ENCODE measurements around the gene HRCT1.

HRCT1 gene

DNA sequence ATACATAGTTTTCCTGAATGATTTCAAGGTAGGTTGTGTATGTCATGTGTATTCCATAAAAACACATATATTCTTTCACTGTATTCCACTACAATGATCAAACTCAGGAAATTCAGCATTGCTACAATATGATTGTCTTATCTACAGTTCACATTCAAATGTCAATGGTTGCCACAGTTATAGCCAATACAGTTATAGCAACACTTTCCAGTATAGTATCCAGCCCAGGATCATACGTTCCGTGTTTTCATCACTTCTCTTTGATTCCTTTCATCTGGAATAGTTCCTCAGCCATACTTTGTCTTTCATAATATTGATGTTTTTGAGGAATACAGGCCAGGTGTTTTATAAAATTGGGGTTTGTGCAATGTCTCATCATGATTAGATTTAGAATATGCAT is 42.4 kb downstream of the HRCT1 start:
- in situ Hi-C loops (cut with HindIII; ENCODE audit: low sequenced_read_pairs), result no loop called here
- TF ChIP-seq, protein P1, sequence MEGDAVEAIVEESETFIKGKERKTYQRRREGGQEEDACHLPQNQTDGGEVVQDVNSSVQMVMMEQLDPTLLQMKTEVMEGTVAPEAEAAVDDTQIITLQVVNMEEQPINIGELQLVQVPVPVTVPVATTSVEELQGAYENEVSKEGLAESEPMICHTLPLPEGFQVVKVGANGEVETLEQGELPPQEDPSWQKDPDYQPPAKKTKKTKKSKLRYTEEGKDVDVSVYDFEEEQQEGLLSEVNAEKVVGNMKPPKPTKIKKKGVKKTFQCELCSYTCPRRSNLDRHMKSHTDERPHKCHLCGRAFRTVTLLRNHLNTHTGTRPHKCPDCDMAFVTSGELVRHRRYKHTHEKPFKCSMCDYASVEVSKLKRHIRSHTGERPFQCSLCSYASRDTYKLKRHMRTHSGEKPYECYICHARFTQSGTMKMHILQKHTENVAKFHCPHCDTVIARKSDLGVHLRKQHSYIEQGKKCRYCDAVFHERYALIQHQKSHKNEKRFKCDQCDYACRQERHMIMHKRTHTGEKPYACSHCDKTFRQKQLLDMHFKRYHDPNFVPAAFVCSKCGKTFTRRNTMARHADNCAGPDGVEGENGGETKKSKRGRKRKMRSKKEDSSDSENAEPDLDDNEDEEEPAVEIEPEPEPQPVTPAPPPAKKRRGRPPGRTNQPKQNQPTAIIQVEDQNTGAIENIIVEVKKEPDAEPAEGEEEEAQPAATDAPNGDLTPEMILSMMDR (IDR thresholded peaks at IDR 0.05; ENCODE audit: low read depth, low read length), result no peak

DNA sequence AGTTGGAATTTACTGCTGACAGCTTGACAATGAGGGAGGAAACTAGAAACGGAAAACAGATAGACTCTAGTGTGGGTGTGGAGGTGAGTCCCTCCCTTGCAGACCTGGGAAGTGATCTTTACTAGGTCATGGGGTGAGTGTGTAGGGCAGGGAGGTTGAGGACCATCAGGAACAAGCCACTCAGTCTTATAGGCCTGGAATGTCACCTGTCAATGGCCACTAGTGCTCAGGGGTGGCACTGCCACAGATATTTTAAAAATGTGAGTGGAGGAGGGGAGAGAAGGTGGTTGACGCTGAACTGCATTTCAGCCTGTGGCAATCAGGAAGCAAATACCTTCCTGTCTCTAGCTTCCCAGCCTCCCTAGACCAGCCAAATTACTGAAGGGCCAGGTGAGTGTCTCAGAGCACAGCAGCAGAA is 42.9 kb downstream of the HRCT1 start:
- DNase-seq (ENCODE audit: low read depth, low spot score), result no peak
- in situ Hi-C loops (cut with HindIII; ENCODE audit: low sequenced_read_pairs), result no loop called here
- no peak overlapping the region for H3K4me3 ChIP-seq (ENCODE audit: low read depth, low read length)

More for the DNA sequence above, 42.4 kb downstream of the HRCT1 start:
- H3K4me3 ChIP-seq (ENCODE audit: low read depth, low read length), result no peak overlapping the region
- no peak for DNase-seq (ENCODE audit: low read depth, low spot score)

DNA sequence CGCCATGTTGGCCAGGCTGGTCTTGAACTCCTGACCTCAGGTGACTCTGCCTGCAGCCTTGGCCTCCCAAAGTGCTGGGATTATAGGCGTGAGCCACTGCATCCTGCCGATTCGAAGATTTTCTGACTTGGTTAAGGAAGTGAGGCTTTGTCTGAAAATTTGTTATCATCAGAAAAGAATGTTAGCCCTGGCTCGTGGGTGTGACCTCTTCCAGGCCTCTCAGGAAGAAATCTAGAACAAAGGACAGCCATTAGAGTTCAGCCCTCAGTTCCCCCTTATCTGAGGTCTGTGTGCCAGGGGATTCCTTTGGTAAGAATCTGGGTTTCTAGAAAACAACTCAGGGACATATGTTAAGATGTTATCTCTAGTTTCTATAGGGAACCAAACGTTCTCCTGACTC is 45.7 kb downstream of the HRCT1 start:
- in situ Hi-C loops (cut with HindIII; ENCODE audit: low sequenced_read_pairs), result no loop called here
- H3K4me3 ChIP-seq (ENCODE audit: low read depth, low read length), result no peak overlapping the region
- peak; percentile 44 for DNase-seq (ENCODE audit: low read depth, low spot score)
- TF ChIP-seq, protein P1 (IDR thresholded peaks at IDR 0.05; ENCODE audit: low read depth, low read length), result no peak

More for the DNA sequence above, 42.9 kb downstream of the HRCT1 start:
- TF ChIP-seq, protein P1 (IDR thresholded peaks at IDR 0.05; ENCODE audit: low read depth, low read length), result no peak

DNA sequence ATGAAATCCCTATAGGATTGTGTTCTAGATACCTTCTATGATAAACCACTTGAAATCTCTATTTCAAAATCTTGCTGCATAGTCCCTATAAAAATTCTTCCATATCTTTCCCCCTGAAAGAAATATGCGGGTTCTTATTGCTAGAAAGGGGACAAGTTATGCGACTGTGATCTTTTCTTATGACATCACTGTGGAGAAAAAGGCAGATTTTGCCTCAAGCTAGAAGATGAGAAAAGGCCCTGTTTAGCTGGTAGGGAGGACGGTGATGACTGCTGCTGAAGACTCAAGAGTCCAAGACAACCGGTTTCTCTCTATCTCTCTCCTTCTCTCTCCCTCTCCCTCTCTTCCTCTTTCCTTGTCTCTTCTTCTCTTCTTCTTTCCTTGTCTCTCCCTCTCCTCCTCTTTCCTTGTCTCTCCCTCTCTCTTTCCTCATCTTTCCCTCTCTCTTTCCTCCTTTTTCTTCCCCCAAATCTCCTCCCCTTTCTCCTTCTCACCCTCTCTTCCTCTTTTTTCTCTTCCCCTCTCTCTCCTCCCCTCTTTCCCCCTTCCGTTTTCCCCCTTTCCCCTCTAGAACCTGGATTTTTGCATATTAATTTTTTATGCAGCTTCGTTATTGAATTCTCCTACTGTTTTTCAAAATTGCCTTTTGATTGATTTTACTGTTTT is 46.7 kb downstream of the HRCT1 start:
- TF ChIP-seq, protein P1 (IDR thresholded peaks at IDR 0.05; ENCODE audit: low read depth, low read length), result no peak
- no peak for DNase-seq (ENCODE audit: low read depth, low spot score)
- in situ Hi-C loops (cut with HindIII; ENCODE audit: low sequenced_read_pairs), result no loop called here
- H3K4me3 ChIP-seq (ENCODE audit: low read depth, low read length), result no peak overlapping the region

DNA sequence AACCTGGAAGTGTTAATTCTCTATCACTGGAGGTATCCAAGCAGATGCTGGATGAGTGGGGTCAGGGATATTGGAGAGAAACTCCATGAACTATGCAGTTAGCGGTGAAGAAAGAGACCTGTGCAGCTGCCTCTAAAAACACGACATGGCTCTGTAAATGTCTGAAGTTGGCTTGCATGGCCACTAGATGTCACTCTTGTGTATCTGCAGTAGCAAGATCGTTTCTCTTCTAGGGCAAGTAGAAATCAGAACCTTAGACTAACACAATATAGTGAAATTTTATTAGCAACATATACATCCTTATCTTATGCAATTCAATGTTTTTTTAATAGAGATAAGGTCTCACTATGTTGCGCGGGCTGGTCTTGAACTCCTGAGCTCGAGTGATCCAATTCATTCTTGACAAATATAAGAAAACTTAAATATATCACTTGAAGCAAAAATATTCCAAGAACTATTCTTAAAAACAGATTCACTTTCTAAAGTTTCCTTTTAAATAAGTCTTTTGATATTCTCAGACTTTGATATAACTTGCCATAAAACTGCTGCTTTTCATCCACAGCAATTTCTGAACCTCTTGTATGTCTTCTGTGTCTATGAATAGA is 49.0 kb downstream of the HRCT1 start:
- H3K4me3 ChIP-seq (ENCODE audit: low read depth, low read length), result no peak overlapping the region
- DNase-seq (ENCODE audit: low read depth, low spot score), result peak; percentile 80
- TF ChIP-seq, protein P1 (IDR thresholded peaks at IDR 0.05; ENCODE audit: low read depth, low read length), result peak; percentile 89
- in situ Hi-C loops (cut with HindIII; ENCODE audit: low sequenced_read_pairs), result no loop called here

DNA sequence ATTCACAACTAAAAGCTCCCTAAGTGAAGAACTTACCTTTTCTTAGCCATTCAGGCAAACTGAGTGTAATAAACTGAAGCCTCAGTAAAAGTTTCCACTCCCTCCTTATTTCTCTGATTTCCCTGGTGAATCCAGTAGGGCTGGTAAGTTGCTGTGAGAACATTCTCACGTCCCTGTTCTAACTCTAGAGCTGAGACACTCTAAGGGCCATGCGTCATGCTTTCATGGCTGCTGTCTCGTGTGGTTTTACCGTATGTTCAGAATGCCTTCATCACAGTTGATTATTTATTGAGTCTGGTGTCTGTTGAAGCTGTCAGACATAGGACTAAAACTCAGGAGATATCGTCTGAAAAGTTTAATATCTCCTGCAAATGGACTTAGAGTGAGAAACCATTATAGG is 50.6 kb downstream of the HRCT1 start:
- in situ Hi-C loops (cut with HindIII; ENCODE audit: low sequenced_read_pairs), result no loop called here
- TF ChIP-seq, protein P1 (IDR thresholded peaks at IDR 0.05; ENCODE audit: low read depth, low read length), result no peak
- no peak for DNase-seq (ENCODE audit: low read depth, low spot score)
- no peak overlapping the region for H3K4me3 ChIP-seq (ENCODE audit: low read depth, low read length)
